SK-MEL-5 (cell line): Measurements from ENCODE around the gene GRIN2A. TPM values are rescaled to one million over a fixed set of nuclear protein-coding genes. Genes with fewer than 3 reads are reported as not detected.

Experiments
- DNase-seq: peaks from one replicate; pipeline ENCODE4 v3.0.0-alpha.2; 2016; ENCODE audit warnings: low read depth, low spot score
- in situ Hi-C: cut with HindIII; loops from 2 replicates; pipeline ENCODE4 v1.10.0; 2016; ENCODE audit warnings: low sequenced_read_pairs, high pct_unique_total_duplicates, low pct_unique_long_range_greater_than_20kb
- polyA plus RNA-seq, 2 experiments: library from polyadenylated mRNA; depleted of rRNA; stranded (reverse); fragments of >200 nt; gene quantifications; 2 replicates each; pipeline ENCODE4 v1.2.3, GENCODE V29; 2015
- total RNA-seq: library from RNA; depleted of rRNA; stranded (reverse); fragments of >200 nt; shearing (Covaris generic); gene quantifications from 2 replicates; pipeline ENCODE4 v1.2.3, GENCODE V29; 2014; rRNA removed

Gene GRIN2A
- total RNA-seq: 0.32 and 1.3 TPM in 2 replicates
- polyA plus RNA-seq (2015; cell fraction: cytosol; rRNA removed): 0.20 TPM in 2 replicates
- polyA plus RNA-seq (2015; cell fraction: nucleus; rRNA removed): 0.03 and 0.05 TPM in 2 replicates

DNA sequence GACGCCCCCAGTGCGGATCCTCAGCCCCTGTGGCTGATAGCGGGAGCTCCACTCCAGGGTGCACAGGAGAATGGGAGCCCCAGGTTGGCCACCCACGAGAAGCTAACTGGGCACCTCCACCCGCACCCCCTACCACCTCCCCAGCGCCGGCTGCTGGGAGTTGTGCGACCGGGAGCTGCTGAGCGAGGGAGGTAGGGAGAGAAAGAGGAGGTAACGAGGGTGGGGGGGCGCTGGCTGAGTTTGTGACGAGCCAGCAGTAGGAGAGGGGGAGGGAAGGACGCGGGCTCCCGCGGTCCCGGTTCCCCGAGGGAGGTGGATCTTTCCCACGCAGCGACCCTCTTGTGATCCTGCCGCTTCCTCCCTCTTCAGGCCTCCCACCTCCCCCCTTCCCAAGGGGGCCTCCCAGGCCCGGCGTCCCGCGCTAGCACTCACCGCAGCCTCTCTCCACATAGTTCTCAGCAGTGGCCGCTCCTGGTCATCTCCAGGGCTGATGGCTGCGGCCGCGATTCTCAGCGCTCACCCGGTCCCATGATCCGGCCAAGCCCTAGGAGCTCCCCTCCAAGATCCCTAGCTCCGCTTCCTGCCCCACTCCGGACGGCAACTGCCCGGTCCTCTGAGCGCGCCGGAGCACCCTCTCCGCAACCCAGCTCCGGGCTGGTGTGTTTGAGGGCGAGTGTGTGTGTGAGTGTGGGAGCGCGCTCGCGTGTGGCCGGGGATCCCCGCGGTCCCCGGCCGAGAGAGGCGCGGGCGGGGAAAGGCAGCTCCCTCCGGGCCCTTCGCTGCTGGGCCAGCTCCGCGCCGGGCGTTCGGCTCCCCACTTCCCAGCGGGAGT lies at the start of gene GRIN2A:
Gene GRIN2A (minus strand): TSS at position 207 of the 832 bp plus-strand sequence. CDS start 2,017 bp downstream, outside the sequence.
- no peak for DNase-seq
- in situ Hi-C loops: no loop called here

DNA sequence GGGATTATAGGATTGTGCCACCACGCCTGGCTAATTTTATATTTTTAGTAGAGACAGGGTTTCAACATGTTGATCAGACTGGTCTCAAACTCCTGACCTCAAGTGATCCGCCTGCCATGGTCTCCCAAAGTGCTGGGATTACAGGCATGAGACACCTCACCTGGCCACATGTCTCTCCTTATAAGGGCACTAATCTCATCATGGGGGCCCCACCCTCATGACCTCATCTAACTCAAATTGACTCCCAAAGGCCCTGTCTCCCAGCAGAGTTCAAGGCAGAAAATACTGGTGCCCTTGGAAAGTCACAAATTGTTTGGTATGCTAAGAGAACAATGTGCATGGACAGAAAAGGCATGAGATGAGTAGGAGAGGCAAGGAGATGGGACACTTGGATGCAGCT lies 49.3 kb upstream of the GRIN2A start:
- no peak for DNase-seq
- in situ Hi-C loops: no loop called here

DNA sequence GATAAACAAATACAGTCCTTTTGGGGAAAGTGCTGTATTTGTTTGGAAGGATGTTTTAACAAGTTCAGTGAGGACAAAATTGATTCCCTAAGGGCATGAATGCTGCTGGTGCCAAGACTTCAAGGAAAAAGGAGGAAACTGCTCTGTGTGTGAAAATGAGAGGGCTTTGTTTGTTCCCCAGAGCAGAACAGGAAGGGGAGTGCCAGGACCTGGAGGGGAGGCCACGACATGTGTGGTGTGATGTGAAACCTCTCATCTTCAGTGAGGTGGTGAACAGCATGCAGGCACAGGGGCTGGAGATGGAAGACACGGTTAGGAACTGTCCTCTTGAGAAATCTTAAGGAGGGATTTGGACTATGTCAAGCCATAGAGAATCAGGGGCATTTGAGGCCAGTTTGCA lies 46.6 kb upstream of the GRIN2A start:
- in situ Hi-C loops: no loop called here
- no peak for DNase-seq

DNA sequence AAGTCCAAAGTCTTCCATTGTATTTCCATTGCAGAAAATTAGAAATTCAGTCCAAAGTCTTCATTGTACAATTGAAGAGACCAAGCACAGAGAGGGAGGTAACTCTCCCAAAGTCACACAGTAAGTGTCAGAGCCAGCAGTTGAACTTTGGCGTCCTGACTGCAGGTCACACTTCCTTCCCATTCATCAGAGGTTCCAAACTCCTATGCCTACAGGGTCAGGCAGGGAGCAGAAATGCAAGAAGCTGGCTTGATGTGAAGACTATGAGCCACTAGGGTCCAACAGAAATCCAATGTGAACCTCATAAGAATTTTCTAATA lies 44.7 kb upstream of the GRIN2A start:
- in situ Hi-C loops: no loop called here
- no peak for DNase-seq

DNA sequence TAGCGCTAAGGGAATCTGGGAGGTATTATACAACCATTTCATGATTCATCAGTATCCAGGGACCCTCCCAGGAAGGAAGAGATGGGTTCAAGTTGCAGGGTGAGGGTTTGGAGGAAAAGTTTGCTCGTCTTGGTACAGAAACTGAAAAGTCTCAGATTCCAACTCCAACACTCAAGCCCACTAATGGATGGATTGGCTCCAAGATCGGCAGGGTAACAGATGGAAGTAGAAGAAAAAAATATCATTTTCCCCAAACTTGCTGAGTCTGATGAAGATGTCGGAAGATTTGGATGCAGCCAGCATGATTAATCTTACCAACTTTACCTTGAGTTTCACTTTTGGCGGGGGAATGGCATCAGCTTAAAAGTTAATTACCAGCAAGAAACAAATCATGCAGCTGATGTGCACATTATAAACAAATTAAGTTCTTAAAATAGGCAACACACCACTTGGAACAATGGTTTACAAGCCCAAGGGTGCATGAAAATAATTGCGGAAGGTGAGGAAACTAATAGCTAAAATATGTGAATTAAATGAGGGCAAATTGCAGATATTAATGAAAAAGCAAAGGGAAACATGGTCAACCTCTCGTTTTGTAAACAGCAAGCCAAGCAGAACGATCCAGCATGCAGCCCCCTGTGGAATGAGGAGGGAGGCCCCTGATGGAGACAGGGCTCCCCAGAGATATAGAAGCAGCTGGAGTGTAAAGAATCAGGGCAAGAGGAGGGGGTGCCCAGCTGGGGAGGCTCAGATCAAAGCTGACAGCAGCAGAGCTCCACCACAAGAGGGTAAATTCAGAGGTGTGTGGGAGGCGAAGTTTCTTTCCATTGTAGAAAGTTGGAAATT lies 44.1 kb upstream of the GRIN2A start:
- in situ Hi-C loops: no loop called here
- no peak for DNase-seq

DNA sequence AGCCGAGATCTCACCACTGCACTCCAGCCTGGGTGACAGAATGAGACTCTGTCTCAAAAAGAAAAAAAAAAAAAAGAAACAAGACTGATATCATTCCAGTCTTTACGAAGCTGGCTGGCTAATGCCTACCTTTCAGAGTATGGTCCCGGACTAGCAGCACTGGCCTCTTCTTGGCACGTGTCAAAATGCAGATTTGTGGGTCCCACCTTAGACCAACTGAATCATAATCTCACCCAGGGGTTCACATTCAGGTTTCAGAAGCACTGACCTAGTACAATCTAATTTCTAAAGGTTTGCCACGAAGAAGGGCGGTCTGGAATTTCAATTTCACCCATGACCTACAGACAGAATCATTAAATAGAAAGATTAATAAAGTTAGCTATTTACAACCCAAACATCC lies 43.4 kb upstream of the GRIN2A start:
- in situ Hi-C loops: no loop called here
- no peak for DNase-seq

DNA sequence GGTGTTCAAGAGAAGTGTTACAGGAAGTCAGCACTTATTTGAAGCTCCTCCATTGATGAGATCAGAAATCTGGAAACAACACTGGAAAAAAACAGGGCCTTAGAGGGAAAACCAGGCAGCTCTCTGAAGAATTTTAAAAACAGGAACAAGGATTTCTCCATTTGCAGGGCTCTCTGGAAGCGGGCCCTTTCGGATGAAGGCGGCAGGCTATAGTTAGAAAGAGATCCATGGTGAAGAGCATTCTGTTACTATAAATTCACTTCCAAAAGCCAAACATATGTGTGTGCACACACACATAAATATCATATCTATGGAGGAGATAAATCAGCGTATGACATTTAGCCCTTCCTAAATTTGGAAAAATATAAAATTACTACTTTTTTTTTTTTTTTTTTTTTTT lies 42.6 kb upstream of the GRIN2A start:
- DNase-seq: no peak
- in situ Hi-C loops: no loop called here

DNA sequence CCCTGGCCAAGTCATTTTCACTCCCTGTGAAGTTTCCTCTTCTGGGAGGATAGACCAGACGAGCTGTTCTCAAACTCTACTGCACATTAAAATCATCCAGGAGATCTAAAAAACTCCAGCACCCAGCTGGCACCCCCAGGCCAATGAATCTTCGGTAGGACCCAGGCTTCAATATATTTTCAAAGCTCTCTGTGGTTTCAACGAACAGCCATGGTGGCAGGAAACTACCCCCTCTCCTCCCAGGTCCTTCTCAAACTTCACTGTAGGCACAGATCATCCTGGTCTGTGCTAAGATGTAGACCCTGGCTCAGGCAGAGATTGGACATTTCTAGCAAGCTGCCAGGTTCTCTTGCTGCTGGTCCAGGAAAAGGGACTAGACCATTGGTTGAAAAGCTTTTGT lies 38.7 kb upstream of the GRIN2A start:
- DNase-seq: no peak
- in situ Hi-C loops: no loop called here

DNA sequence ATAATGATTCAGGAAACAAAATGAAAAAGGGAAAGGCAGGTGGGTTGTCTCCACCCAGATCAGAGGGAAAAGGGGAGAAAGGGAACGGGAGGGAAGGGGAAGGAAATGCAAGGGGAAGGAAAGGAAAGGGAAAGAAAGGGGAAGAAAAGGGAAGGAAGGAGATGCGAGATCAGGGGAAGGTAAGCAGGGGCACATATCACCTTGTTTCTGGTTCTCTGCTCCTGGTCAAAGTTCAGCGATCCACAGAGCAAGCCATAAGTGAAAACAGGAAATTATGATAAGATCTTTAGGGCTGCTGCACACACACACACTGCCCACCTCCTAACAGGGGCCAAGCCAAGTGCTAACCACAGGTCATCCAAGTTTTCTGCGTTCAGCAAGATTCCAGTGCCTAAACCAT lies 37.5 kb upstream of the GRIN2A start:
- DNase-seq: no peak
- in situ Hi-C loops: no loop called here

DNA sequence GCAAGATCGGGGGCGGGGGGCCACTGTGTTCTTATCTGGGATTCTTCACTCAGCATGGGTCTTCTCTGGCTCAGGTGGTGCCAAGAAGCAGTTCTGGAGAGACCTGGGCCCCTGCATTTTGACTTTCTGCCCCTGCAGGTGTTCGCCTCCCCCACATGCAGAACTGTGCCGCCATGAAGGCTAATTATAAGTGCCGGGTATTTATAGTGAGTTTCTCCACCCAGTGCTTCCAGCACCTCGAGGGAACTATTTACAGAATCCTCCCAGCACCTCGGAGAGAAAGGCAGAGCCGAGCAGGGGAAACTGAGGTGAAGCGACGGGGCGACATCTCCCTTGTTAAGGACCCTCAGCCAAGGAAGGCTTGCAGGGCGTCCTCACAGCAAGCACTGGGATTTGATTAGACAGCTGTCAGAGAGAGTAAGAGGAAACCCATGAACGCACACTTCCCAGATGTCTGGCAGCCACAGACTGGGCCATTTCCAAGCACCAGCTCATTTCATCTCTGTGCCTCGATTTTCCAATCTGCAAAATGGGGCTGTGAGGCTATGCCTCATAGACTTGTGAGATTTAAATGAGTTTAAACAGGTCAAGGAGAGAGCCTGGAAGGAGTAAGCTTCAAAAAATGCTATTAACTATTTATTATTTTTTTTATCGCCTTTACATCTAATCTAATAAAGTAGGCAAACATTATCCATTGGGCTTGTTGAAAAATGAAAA lies 36.4 kb upstream of the GRIN2A start:
- DNase-seq: no peak
- in situ Hi-C loops: no loop called here

DNA sequence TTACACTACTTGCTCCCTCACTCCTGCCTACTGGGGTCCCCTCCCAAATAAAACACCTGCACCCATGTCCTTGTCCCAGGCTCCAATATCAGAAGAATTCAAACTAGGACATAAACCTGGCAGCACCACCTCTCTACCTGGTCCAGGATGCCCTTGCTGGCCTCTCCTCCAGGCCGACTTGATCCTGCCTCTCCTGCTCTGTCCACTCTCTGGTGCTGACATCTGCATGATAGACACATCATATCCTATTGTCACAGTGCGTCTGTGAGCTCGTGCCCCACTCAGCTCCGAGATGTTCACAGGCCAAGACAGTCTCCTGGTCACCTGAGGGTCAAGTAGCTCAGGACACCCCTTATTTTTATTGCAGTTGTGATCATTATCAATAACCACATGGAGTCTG lies 31.5 kb upstream of the GRIN2A start:
- in situ Hi-C loops: no loop called here
- no peak for DNase-seq

DNA sequence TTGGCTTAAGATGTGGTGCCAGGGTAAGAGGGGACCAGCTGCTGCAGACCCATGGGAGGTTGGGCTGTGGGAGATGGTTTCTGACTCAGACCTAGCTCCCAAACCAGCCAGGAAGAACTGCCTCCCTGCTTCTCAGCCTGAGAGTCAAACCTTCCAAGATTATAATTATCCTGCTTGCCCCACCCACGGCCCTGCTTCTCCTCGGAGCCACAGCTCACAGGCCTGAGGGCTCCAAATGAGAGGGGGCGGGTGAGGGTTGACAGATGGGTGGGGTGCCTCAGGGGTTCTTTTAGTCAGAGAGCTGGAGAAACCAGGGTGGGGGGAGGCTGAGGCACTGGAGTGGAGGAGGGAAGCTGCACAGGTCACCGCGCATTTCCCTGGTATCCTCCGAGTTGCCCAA lies 28.7 kb upstream of the GRIN2A start:
- in situ Hi-C loops: no loop called here
- no peak for DNase-seq

DNA sequence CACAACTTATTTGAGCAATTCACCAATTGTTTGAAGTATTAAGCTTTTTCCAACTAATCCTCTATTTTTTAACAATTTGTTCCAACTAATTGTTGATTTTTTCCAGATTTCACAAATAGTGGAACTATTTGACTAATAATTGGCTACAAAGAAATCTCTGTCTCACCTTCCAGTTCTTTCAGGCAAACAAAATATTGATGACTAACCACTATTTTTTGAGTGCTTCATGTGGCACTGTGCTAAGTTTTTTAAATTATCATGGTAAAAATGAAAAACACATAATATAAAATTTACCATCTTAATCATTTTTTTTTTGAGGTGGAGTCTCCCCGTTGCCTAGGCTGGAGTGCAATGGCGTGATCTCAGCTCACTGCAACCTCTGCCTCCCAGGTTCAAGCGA lies 24.6 kb upstream of the GRIN2A start:
- in situ Hi-C loops: no loop called here
- DNase-seq: no peak

DNA sequence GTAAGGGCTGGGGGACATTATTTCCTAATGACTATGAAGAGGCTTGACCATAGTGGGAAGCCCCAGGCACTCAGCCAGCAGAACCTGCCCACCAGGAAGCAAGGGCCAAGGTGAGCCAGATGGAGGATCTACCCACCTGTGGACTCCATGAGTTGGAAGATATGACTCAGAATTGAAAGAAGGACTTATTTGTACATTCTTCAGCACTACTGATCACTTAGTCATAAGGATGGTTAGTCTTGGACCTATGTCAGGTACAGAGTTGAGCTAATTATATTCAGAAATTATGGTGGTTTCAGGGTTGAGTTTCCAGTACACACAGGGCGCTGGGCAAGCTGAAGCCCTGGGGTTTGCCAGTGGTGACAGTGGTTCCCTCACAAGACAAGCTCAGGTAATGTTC lies 24.0 kb upstream of the GRIN2A start:
- DNase-seq: no peak
- in situ Hi-C loops: no loop called here

DNA sequence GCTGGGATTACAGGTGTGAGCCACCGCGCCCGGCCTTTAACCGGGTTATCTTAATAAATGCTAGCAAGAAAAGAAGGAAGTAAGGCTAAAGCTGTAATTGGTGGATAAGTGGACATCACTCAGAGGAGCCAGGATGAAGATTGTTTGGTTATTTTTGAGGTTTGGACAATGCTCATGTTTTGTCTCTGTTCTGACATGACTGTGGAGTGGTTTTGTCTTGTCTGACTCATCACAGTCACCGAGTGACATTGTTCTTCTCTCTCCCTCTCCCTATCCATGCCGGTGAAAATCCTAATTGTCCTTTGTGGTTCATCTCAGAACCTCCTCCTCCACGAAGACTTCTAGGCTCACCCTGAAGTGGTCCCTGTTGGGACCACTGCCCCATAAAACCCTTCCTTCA lies 23.5 kb upstream of the GRIN2A start:
- in situ Hi-C loops: no loop called here
- no peak for DNase-seq

DNA sequence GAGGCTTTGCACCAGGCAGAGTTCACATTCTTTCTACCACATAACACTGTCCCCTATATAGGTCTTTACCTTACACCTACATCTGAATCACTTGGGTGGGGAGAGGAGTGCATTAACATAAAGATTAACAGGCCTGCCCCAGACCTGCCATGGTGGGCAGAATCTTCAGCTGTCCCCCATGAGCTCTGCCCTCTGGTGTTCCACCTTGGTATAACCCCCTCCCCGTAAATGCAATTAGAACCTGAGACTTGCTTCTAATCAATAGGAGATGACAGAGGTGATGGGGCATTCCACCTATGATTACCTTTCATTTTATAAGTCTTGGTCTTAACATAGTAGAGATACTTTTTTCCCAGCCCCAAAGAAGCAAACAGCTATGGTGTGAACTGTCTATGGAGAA lies 20.4 kb upstream of the GRIN2A start:
- peak; percentile 15 for DNase-seq
- in situ Hi-C loops: no loop called here

DNA sequence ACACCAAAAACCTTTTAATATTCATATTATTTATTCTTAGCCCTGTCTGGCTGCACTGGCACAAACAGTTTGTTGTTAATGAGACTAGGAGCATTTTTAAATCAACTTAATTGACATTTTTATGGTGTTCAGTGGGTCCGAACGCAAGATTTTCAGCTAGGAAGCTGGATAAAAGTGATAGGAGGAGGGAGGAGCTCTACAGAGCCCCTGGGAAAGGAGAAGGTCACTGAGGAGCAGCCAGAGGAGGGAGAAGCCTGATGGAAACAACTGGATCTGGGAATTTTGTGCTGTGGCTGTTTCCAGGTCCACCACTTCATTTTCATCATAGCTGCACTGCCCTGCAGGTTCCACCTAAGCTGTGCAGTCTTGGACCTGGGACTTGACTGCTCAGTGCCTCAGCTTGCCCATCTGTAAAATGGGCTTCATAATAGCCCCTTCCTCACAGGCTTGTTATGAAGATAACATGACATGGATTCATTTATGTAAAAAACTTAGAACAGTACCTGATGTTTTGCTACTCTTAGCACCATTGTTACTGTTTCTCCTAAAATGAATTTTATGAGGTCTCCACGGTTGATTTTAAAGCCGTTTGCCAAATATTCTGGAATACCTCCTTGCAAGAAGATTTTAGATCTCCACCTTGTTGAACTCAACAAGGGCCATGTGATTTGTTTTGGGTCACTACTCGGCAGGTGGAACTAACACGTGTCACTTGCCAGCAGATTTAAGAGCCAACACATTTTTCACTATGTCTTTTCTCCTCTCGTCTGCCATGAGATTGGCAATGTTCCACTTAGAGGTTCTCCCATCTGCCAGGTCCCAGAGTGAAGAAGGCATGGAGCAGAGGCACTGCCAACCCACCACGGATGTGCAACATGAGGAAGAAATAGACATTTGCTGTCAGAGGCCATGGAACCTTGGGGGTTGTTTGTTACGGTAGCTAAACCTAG lies 18.7 kb upstream of the GRIN2A start:
- DNase-seq: no peak
- in situ Hi-C loops: no loop called here
